ENCODE measurements around the gene FAT1.

Gene FAT1

GRCh38 chr4:186754976-186755375 lies 31.3 kb upstream of the FAT1 start:
- DNase-seq: no peak

DNA sequence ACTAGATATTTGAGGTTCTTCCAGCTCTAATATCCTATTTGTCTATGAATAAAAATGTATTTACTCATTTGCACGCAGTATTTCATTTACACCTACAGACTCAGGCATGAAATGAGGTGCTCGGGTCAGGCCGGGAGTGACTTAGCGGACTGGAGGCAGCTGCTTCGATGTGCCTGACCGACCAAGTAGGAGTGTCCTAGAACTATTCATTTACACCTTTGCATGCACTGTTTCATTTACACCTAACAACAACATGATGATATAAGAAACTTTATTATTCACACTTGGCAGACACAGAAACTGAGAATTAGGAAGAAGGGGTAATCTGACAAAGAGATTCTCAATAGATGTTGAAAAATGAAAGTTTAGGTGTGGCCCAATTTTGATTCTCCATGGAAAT lies 28.7 kb upstream of the FAT1 start:
- DNase-seq: no peak

DNA sequence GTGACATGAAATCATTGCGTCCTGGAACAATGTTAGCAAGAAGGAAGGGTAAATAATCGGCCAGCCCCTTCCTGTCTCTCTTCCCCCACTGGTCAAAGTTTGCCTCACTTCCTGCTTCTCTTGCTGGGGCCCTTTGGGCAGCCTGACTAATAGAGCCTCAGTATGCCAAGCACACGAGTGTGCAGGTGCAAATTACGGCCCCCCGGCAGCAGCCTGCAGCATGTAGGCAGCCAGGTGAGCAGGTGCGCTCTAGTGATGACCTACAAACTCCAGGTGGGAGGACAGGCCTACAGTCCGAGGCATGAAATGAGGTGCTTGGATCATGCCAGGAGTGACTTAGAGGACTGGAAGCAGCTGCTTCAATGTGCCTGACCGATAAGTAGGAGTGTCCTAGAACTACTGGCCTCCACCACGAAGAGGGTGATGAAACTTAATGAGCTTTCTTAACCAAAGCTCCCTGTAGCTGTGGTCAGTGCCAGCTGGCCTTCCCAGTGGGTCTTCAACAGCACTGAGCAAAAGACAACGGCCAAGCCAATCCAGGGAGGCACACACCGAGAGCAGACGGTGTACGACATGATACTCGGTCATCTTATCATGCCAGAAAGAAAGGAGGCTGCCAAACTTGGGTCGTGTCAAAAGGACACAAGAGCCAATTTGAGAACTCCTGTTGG lies 26.1 kb upstream of the FAT1 start:
- DNase-seq: no peak

DNA sequence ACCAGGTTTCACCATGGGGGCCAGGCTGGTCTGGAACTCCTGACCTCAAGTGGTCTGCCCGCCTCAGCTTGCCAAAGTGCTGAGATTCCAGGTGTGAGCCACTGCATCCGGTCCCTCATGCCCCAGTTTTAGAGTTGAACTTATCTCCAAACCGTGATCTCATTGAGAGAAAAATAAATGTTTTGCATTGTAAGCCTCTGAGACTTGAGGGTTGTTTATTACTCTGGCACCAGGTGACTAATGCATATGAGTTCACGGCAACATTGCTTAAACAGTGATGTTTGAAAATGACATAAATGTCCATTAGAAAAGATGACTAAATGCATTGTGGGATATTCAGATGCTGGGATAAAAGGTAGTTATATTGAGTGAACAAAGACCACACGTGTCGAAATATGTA lies 22.9 kb upstream of the FAT1 start:
- DNase-seq: no peak

DNA sequence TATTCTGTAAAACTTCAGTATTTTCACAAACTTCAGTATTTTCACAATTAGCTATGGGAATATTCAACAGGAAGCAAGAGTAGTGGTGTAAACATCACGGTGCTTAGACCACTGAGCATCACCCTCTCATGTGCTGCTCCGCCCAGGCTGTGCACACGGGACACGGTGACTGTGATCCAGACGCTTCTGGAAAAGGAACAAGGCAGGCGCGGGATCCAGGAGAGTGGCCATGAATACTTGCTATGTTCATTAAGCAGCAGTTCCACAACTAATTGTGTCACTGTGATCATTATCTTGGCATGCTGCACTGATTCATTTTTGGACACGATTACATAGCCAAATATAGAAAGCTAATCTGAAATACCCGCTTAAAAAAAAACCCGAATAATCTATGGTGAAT lies 19.6 kb upstream of the FAT1 start:
- no peak for DNase-seq

- no peak for DNase-seq
Observed at GRCh38 chr4:186740822-186741221, 17.2 kb upstream of the FAT1 start.

DNA sequence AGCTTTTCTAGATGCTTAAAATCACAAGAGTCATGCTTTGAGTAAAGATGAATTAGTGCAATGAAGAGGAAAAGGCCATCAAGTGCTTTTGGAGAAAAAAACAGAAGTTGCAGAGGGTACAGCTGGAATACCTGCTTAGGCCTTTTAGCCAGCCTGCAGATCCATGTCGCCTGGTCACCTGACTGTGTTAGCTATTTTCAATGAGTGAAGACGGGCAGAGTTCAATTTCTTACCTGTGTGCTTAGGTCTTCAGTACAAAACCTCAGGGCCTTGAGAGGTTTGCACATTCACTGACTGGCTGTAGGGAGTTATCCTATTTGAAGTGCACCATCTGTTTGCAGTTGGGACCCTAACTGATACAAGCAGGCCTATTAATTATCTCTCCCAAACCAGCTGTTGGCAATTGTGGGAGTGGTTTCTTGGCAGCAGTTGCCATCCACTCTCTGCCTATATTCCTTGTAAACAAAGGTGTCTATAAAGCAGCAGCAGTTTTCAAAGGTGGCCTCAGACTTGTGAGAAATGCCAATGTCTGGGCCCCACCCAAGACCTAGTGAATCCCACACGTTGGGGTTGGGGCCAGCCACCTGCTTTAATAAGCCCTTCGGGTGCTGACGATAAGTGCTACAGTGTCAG lies 16.3 kb upstream of the FAT1 start:
- no peak for DNase-seq

DNA sequence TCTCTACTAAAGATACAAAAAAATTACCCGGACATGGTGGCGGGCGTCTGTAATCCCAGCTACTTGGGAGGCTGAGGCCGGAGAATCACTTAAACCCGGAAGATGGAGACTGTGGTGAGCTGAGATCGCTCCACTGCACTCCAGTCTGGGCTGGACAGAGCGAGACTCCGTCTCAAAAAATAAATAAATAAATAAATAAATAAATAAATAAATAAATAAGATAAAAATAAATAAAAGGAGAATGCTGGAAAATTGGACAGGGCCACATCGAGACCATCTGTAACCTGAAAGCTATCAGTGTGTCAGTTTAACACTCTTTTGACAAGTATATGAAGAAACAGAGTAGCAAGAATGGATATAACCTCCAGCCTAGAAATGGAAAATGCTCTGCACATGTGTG lies 15.7 kb upstream of the FAT1 start:
- DNase-seq: no peak

GRCh38 chr4:186738421-186738820 lies 14.8 kb upstream of the FAT1 start:
- no peak for DNase-seq

DNA sequence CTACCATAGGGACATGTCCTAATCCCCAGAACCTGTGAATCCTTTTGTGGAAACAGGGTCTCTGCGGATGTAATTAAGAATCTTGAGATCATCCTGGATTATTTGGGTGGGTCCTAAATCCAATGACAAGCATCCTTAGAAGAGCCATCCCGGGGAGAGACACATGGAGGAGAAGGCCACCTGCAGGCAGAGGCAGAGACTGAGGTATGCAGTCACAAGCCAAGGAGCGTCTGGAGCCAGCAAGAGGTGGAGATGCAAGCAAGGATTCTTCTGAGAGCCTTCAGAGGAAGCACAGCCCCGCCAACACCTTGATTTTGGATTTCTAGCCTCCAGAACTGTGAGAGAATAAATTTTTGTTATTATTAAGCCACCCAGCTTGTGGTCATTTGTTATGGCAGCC lies 13.8 kb upstream of the FAT1 start:
- DNase-seq: no peak

DNA sequence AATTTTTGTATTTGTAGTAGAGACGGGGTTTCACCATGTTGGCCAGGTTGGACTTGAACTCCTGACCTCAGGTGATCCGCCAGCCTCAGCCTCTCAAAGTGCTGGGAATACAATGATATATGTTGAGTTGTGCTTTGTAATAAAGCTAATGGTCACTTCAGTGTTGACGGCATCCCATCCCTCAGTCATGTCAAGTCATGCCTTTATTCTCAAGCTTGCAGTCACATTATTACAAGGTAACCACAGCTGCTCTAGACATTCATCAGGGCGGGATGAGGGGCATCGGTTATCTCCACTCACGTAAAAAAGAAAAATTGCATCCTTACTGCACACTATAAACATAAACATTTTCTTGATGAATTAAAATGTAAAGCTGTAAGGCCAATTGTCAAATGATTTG lies 12.8 kb upstream of the FAT1 start:
- no peak for DNase-seq

DNA sequence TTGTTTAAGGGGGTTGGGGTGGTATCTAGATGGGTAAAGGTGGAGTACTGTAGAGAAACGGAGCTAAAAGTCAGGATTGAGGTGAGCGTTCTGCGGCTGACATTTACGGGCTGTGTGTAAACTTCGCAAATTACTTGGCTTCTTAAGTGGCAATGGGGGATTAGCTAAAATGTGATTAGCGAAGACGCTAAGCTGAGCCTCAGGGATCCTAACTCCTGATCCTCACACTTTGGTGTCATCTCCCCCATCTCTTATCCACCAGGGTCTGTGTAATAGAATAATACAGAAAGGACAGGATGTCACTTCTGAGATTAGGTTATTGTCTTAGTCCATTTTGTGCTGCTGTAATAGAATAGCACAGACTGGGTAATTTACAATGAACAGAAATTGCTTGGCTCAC lies 10.6 kb upstream of the FAT1 start:
- no peak for DNase-seq

- no peak for DNase-seq
Observed at GRCh38 chr4:186733778-186734177, 10.1 kb upstream of the FAT1 start.

DNA sequence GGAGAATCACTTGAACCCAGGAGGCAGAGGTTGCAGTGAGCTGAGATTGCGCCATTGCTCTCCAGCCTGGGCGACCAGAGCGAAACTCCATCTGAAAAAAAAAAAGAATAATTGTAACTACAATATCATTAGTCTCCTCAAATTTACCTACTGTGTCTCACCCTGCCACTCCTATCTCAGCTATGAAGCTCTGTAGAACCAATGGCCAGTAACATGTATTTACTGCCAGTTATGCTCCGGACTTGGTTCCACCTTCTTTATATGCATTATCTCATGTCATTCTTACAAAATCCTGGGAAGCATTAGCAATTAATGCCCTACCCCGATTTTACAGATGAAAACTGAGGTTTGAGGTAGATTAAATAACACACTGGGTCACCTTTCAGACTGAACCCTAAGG lies 7.0 kb upstream of the FAT1 start:
- DNase-seq: no peak

GRCh38 chr4:186729856-186730255 lies 6.2 kb upstream of the FAT1 start:
- DNase-seq: no peak

DNA sequence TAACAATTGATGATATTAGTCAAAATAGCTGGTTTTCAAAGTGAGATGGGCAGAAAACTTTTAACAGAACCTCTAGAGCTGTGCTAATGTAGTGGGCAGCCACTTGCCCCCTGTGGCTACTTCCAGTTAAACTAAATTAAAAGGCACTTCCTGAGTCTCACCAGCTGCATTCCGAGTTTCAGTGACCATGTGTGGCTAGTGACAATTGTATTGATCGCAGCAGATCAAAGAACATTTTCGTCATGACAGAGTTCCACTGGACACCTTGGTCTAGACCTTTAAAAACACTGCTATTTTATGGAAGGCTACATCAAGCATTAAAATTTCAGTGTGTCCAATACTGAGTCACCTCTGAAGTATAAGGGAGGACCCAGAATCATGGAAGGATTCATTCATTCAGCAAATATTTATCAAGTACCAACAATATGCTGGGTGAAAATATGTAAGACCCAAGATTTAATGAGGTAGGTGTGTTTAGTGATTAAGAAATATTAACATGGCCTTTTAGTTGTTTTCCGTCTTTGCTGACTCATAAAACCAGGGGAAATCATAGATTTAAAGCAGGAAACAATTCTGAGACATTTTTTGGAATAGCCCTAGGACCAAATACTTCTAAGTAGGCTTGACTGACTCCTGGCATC lies 5.1 kb upstream of the FAT1 start:
- DNase-seq: no peak

GRCh38 chr4:186727977-186728519 lies 4.4 kb upstream of the FAT1 start:
- no peak for DNase-seq

DNA sequence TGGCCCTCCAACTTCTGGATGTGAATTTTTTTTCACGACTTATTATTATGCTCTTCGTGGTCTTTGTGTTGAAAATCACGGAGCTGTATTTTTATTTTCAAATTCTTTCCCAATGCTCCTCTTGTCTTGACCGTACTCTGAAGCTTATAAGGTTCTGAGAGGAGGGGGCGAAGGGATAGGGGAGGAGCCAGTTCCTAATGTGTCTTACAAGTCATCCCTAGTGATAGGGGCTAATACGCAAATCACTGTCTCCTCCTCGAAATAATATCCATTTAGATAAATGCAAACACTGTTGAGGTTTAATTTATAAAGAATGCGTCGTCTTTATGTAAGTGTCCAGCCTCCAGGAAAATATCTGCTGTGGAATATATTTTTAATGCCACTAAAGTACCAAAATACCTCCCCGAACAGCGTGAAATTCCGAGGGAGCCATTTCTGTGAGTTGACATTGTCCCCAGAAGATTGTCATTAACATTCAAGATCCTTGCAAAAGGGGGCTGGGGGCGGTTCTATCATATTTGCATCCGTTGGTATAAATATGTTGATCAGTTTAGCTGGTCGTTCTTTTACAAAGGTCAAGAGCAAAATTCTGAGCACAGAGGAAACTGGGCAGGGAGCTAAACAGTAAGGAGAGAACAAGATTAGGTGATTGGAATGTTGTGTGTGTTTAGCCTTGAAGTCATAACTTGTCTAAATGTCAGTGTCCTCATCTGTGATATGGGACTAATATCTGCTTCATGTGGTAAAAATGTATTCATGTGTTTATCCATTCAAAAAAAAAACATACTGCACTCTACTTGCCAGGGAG lies 3.7 kb upstream of the FAT1 start:
- DNase-seq: no peak

DNA sequence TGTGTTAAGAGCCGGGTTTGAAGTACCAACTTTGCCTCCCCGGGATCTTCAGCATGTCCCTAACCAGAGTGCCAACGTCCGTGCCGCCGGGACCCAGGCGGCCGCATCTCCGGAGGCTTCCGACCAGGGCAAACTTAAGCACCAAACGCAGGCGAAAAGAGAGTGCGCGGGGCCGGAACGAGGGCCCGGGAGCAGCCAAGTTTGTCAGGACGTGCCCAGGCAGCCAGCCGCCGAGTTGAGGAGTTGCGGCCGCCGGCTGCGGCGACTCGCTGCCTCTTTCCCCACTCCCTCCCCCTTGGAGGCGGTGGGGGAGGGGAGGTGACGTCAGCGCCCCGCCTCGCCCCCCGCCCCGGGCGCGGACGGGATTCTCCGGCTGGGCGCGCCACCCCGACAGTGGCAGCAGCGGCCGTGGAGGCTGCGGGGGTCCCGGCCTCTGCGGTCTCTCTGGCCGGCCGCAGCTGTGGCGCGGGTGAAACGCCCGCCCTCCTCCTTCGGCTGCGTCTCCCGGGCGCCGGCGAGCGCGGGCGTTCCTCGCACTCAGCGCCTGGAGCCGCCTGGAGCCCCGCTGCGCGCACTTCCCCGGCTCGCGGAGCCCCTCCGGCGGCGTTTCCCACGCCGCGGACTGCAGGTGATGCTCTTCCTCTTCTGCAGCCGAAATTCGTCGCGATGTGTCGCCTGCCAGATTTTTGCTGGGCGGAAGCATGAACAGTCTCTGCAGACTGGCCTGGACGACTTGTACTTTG lies 2.9 kb upstream of the FAT1 start:
- DNase-seq: no peak

DNA sequence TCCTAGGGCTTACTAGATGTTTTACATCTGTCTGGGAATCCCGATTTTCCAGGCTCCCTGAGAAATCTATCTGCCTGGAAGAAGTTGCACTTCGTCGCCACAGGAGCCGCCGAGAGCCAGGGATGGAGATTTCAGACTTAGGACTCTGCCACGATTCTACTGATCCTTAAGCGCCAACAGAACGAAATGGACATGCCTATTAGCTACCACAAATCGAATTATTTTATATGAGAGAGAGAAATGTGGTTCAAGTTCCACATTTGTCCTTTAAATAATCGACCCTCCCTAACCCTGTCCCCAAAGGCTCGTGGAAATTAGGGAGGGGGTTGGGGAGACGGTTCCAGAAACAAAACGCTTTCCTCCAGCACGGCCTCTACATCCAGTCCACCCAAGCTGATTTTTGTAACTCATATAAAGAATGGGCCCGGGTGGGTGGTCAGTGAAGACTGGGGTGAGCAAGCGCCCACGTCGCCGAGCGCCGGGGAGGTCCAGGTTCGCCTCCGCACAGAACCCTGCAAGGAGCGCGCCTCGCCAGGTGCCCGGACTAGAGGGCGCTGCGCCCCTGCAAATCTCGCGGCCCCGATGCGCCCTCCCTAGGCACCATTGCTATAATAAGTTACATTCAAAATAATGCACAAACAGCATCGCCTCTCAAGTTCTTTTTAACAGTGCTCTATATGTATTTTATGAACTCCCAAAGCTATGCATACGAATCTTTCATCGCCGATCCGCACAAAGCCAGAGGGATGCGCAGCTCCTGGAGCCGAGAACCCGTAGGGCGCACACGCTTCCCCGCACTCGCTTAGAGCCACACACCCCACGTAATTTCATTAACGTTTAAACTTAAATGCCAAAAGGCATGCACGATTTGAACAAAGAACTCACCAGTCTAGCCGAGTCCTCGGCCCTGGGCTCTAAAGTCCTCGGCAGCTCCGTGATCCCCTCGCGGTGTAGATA lies 2.1 kb upstream of the FAT1 start:
- DNase-seq: no peak

- no peak for DNase-seq
Observed at GRCh38 chr4:186724864-186725468, 1.3 kb upstream of the FAT1 start.

All from CD4-positive, alpha-beta T cell treated with Interleukin-12 subunit alpha and Interleukin-12 subunit beta, for 1 hour (primary cell).